Neural cell (in vitro differentiated cells): ENCODE data around the gene DDX47.

Experiments
- EP300 ChIP-seq: fragments of 450-650 bp; conservative IDR thresholded peaks from 2 replicates; pipeline ENCODE4 v1.6.1; 2014; ENCODE audit warnings: antibody characterized with exemption, mild to moderate bottlenecking, moderate library complexity; ENCODE audit not compliant: poor library complexity, severe bottlenecking
- EZH2 ChIP-seq: fragments of 200-600, 300-800 bp; shearing (Covaris generic), sonication (generic); IDR thresholded peaks from 2 replicates; pipeline ENCODE4 v1.6.1; 2014; ENCODE audit warnings: antibody characterized with exemption, low read length, borderline replicate concordance, mild to moderate bottlenecking; ENCODE audit not compliant: insufficient read depth, poor library complexity, severe bottlenecking
- POLR2AphosphoS5 ChIP-seq: IDR thresholded peaks from 2 replicates; pipeline ENCODE4 v1.6.1; 2012
- RAD21 ChIP-seq: fragments of 450-650 bp; conservative IDR thresholded peaks from 2 replicates; pipeline ENCODE4 v1.6.1; 2014; ENCODE audit warnings: antibody characterized with exemption, mild to moderate bottlenecking, moderate library complexity
- SMC3 ChIP-seq: fragments of 450-650 bp; conservative IDR thresholded peaks from 2 replicates; pipeline ENCODE4 v1.6.1; 2014; ENCODE audit warnings: antibody characterized with exemption, mild to moderate bottlenecking, moderate library complexity; ENCODE audit not compliant: poor library complexity
- TF ChIP-seq, protein P1 (sequence below): fragments of 450-650 bp; IDR thresholded peaks from 2 replicates; pipeline ENCODE4 v1.5.1; 2014; ENCODE audit warnings: antibody characterized with exemption, mild to moderate bottlenecking, moderate library complexity; ENCODE audit not compliant: poor library complexity, severe bottlenecking

DNA sequence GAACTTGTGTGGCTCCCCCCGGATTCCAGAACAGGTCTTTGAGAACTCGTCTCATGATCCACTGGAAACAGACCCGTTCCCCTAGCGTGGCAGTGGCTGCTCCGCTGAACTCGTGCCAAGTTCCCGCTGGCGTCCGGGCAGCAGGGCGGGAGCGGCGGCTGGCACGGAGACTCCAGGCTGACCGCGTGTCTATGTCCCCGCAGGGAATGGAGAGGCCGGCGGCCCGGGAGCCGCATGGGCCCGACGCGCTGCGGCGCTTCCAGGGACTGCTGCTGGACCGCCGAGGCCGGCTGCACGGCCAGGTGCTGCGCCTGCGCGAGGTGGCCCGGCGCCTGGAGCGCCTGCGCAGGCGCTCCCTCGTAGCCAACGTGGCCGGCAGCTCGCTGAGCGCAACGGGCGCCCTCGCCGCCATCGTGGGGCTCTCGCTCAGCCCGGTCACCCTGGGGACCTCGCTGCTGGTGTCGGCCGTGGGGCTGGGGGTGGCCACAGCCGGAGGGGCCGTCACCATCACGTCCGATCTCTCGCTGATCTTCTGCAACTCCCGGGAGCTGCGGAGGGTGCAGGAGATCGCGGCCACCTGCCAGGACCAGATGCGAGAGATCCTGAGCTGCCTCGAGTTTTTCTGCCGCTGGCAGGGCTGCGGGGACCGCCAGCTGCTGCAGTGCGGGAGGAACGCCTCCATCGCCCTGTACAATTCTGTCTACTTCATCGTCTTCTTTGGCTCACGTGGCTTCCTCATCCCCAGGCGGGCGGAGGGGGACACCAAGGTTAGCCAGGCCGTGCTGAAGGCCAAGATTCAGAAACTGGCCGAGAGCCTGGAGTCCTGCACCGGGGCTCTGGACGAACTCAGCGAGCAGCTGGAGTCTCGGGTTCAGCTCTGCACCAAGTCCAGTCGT, 26.2 kb upstream of the DDX47 start:
- TF ChIP-seq, protein P1, sequence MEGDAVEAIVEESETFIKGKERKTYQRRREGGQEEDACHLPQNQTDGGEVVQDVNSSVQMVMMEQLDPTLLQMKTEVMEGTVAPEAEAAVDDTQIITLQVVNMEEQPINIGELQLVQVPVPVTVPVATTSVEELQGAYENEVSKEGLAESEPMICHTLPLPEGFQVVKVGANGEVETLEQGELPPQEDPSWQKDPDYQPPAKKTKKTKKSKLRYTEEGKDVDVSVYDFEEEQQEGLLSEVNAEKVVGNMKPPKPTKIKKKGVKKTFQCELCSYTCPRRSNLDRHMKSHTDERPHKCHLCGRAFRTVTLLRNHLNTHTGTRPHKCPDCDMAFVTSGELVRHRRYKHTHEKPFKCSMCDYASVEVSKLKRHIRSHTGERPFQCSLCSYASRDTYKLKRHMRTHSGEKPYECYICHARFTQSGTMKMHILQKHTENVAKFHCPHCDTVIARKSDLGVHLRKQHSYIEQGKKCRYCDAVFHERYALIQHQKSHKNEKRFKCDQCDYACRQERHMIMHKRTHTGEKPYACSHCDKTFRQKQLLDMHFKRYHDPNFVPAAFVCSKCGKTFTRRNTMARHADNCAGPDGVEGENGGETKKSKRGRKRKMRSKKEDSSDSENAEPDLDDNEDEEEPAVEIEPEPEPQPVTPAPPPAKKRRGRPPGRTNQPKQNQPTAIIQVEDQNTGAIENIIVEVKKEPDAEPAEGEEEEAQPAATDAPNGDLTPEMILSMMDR = no peak
- TF ChIP-seq EZH2 = no peak
- TF ChIP-seq RAD21 = no peak
- TF ChIP-seq EP300 = no peak
- TF ChIP-seq SMC3 = no peak
- TF ChIP-seq POLR2AphosphoS5 = no peak
